WTC11 (cell line): ENCODE data around the gene SLC10A4. TPM values are rescaled to one million over a fixed set of nuclear protein-coding genes. Genes with fewer than 3 reads are reported as not detected.

Experiments used
- ATAC-seq: fragments of 200-7000 bp; cut with Tn5 transposase; 2 replicates; pipeline ENCODE4 v1.10.0; 2021; ENCODE audit warnings: mild to moderate bottlenecking, moderate library complexity
- CTCF ChIA-PET: fragments of 300-600 bp; sonication (Branson Sonifier 250); formaldehyde crosslinking; loops from one replicate; lab custom pipeline; 2021; ENCODE audit warnings: antibody characterized with exemption; lab: Charles Lee
- POLR2A ChIA-PET: fragments of 350-600 bp; sonication (Branson Sonifier 250); formaldehyde crosslinking; loops from one replicate; lab custom pipeline; 2021; ENCODE audit warnings: antibody characterized with exemption; lab: Charles Lee
- DNase-seq: peaks from one replicate; pipeline ENCODE4 v3.0.0; 2021; ENCODE audit warnings: low spot score
- H3K27ac Mint-ChIP-seq: 2 replicates; pipeline ENCODE4 v1.8.0; 2021; ENCODE audit warnings: mixed read lengths
- H3K27me3 Mint-ChIP-seq: 2 replicates; pipeline ENCODE4 v1.8.0; 2021; ENCODE audit warnings: low read depth, mild to moderate bottlenecking, moderate library complexity, mixed read lengths
- H3K36me3 Mint-ChIP-seq: 2 replicates; pipeline ENCODE4 v1.8.0; 2021; ENCODE audit warnings: mixed read lengths
- H3K4me1 Mint-ChIP-seq: 2 replicates; pipeline ENCODE4 v1.8.0; 2022; ENCODE audit warnings: mixed read lengths
- H3K4me3 Mint-ChIP-seq: 2 replicates; pipeline ENCODE4 v1.8.0; 2021; ENCODE audit warnings: mild to moderate bottlenecking, moderate library complexity, mixed read lengths
- H3K9me3 Mint-ChIP-seq: 2 replicates; pipeline ENCODE4 v1.8.0; 2021; ENCODE audit warnings: mixed read lengths
- EMX1 ChIP-seq: fragments of 250-450 bp; sonication (Bioruptor Pico); IDR thresholded peaks from 2 replicates; pipeline ENCODE4 v1.8.0; 2021; ENCODE audit warnings: mild to moderate bottlenecking
- ETV6 ChIP-seq: sonication (generic); formaldehyde crosslinking; IDR thresholded peaks from 2 replicates; pipeline ENCODE4 v1.8.1; 2022; ENCODE audit warnings: mild to moderate bottlenecking, missing genetic modification reagents
- FOXP1 ChIP-seq: sonication (generic); formaldehyde crosslinking; IDR thresholded peaks from 2 replicates; pipeline ENCODE4 v1.8.0; 2022; ENCODE audit warnings: missing genetic modification reagents, mild to moderate bottlenecking, moderate library complexity, borderline replicate concordance
- GTF2I ChIP-seq: fragments of 250-450 bp; sonication (Bioruptor Pico); conservative IDR thresholded peaks from 2 replicates; pipeline ENCODE4 v1.4.0; 2021; ENCODE audit warnings: mild to moderate bottlenecking
- IRF2 ChIP-seq: sonication (generic); formaldehyde crosslinking; IDR thresholded peaks from 2 replicates; pipeline ENCODE4 v1.8.0; 2022; ENCODE audit warnings: low read depth, missing genetic modification reagents, borderline replicate concordance
- NR1H2 ChIP-seq: sonication (generic); formaldehyde crosslinking; IDR thresholded peaks from 2 replicates; pipeline ENCODE4 v1.9.0; 2021; ENCODE audit warnings: mild to moderate bottlenecking, moderate library complexity, missing genetic modification reagents
- NR2C2 ChIP-seq: sonication (generic); formaldehyde crosslinking; IDR thresholded peaks from 2 replicates; pipeline ENCODE4 v1.8.0; 2022; ENCODE audit warnings: mild to moderate bottlenecking, missing genetic modification reagents
- PRRX2 ChIP-seq: fragments of 250-450 bp; sonication (Bioruptor Pico); IDR thresholded peaks from 2 replicates; pipeline ENCODE4 v1.8.0; 2021; ENCODE audit warnings: mild to moderate bottlenecking
- SOX15 ChIP-seq: fragments of 250-450 bp; sonication (Bioruptor Pico); IDR thresholded peaks from 2 replicates; pipeline ENCODE4 v1.9.0; 2021; ENCODE audit warnings: mild to moderate bottlenecking
- ZNF121 ChIP-seq: sonication (generic); formaldehyde crosslinking; IDR thresholded peaks from 2 replicates; pipeline ENCODE4 v1.8.0; 2023; ENCODE audit warnings: missing genetic modification reagents
- ZNF219 ChIP-seq: sonication (generic); formaldehyde crosslinking; IDR thresholded peaks from 2 replicates; pipeline ENCODE4 v1.8.0; 2023; ENCODE audit warnings: missing genetic modification reagents, mild to moderate bottlenecking, borderline replicate concordance
- total RNA-seq: library from RNA; stranded (reverse); gene quantifications from 3 replicates; pipeline ENCODE4 v1.2.3, GENCODE V29; 2021
- TF ChIP-seq, protein P1 (sequence below): sonication (generic); formaldehyde crosslinking; IDR thresholded peaks from 2 replicates; pipeline ENCODE4 v1.8.0; 2023; ENCODE audit warnings: missing genetic modification reagents, mild to moderate bottlenecking, borderline replicate concordance
- TF ChIP-seq, protein P2 (sequence below): sonication (generic); formaldehyde crosslinking; IDR thresholded peaks from 2 replicates; pipeline ENCODE4 v1.8.1; 2022; ENCODE audit warnings: low read depth, missing genetic modification reagents, borderline replicate concordance
- TF ChIP-seq, protein P3 (sequence below): sonication (generic); formaldehyde crosslinking; IDR thresholded peaks from 2 replicates; pipeline ENCODE4 v1.8.0; 2022; ENCODE audit warnings: mild to moderate bottlenecking, missing genetic modification reagents
- TF ChIP-seq, protein P4 (sequence below): sonication (generic); formaldehyde crosslinking; IDR thresholded peaks from 2 replicates; pipeline ENCODE4 v1.8.1; 2022; ENCODE audit warnings: missing genetic modification reagents, borderline replicate concordance
- TF ChIP-seq, protein P5 (sequence below): sonication (generic); formaldehyde crosslinking; IDR thresholded peaks from 2 replicates; pipeline ENCODE4 v1.8.1; 2023; ENCODE audit warnings: mild to moderate bottlenecking, missing genetic modification reagents, borderline replicate concordance
- TF ChIP-seq, protein P6 (sequence below): sonication (generic); formaldehyde crosslinking; IDR thresholded peaks from 2 replicates; pipeline ENCODE4 v1.8.1; 2023; ENCODE audit warnings: mild to moderate bottlenecking, missing genetic modification reagents, moderate library complexity
- TF ChIP-seq, protein P7 (sequence below): fragments of 200-600 bp; IDR thresholded peaks from 2 replicates; pipeline ENCODE4 v1.8.0; 2022; ENCODE audit warnings: antibody characterized with exemption
- TF ChIP-seq, protein P8 (sequence below): sonication (generic); formaldehyde crosslinking; IDR thresholded peaks from 2 replicates; pipeline ENCODE4 v1.8.0; 2023; ENCODE audit warnings: mild to moderate bottlenecking, missing genetic modification reagents

Gene SLC10A4
- total RNA-seq, 1 experiment from 2014 or later, result 3.0 TPM

DNA sequence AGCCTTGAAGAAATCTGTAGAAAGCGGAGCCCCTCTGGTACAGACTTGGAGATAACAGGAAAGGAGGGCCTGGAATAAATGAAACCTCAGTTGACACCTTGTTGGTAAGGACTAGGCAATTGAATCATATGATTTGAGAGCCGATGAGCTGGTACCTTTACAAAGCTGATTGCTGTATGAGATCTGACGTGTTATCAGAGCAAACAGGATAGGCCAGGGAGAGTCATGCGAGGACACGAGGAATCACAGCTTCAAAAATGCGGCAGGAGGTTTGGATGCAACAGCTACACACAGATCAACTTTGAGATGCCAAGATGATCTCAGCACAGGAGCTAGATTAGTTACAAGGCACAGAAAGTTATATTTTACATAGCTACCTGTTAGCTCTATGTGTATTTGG is 7.4 kb upstream of the SLC10A4 start (continued):
- TF ChIP-seq IRF2 (no peak), NR2C2 (CRISPR knock-in tag) (no peak), ETV6 (no peak), PRRX2 (CRISPR knock-in tag) (no peak), FOXP1 (no peak)
- TF ChIP-seq, protein P1, sequence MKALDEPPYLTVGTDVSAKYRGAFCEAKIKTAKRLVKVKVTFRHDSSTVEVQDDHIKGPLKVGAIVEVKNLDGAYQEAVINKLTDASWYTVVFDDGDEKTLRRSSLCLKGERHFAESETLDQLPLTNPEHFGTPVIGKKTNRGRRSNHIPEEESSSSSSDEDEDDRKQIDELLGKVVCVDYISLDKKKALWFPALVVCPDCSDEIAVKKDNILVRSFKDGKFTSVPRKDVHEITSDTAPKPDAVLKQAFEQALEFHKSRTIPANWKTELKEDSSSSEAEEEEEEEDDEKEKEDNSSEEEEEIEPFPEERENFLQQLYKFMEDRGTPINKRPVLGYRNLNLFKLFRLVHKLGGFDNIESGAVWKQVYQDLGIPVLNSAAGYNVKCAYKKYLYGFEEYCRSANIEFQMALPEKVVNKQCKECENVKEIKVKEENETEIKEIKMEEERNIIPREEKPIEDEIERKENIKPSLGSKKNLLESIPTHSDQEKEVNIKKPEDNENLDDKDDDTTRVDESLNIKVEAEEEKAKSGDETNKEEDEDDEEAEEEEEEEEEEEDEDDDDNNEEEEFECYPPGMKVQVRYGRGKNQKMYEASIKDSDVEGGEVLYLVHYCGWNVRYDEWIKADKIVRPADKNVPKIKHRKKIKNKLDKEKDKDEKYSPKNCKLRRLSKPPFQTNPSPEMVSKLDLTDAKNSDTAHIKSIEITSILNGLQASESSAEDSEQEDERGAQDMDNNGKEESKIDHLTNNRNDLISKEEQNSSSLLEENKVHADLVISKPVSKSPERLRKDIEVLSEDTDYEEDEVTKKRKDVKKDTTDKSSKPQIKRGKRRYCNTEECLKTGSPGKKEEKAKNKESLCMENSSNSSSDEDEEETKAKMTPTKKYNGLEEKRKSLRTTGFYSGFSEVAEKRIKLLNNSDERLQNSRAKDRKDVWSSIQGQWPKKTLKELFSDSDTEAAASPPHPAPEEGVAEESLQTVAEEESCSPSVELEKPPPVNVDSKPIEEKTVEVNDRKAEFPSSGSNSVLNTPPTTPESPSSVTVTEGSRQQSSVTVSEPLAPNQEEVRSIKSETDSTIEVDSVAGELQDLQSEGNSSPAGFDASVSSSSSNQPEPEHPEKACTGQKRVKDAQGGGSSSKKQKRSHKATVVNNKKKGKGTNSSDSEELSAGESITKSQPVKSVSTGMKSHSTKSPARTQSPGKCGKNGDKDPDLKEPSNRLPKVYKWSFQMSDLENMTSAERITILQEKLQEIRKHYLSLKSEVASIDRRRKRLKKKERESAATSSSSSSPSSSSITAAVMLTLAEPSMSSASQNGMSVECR (CRISPR knock-in tag), result no peak
- TF ChIP-seq, protein P2, sequence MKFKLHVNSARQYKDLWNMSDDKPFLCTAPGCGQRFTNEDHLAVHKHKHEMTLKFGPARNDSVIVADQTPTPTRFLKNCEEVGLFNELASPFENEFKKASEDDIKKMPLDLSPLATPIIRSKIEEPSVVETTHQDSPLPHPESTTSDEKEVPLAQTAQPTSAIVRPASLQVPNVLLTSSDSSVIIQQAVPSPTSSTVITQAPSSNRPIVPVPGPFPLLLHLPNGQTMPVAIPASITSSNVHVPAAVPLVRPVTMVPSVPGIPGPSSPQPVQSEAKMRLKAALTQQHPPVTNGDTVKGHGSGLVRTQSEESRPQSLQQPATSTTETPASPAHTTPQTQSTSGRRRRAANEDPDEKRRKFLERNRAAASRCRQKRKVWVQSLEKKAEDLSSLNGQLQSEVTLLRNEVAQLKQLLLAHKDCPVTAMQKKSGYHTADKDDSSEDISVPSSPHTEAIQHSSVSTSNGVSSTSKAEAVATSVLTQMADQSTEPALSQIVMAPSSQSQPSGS (CRISPR knock-in tag), result no peak
- TF ChIP-seq, all 79 proteins: peak for 0

DNA sequence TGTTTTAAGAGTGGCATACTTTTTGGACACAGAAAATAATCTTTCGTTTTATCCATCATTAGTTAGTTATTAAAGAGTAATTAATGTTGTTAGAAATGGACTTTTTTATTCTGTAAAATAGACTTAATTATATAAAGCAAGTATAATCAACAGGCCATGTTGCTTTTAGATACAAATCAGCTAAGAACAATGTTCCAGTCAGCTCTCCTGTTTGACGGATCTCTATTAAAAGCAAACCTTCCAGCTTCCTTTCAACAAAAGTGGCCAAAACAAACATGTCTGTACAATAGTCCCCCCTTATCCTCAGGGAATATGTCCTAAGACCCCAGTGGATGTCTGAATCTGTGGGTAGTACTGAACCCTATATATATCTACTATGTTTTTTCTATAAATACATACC is 4.9 kb upstream of the SLC10A4 start:
- H3K4me1 Mint-ChIP-seq, result peaks cover 10% of the 10 kb centered on the region
- DNase-seq (no peak), ATAC-seq (no peak)
- ChIA-PET POLR2A (no interaction called here), CTCF (no interaction called here)
- no peak overlapping the region for H3K27ac Mint-ChIP-seq
- H3K36me3 Mint-ChIP-seq, result no peaks in the 10 kb centered on the region
- no peak overlapping the region for H3K4me3 Mint-ChIP-seq
- TF ChIP-seq EMX1 (CRISPR knock-in tag), result no peak
- no peak for TF ChIP-seq ZNF121
- TF ChIP-seq, protein P3, sequence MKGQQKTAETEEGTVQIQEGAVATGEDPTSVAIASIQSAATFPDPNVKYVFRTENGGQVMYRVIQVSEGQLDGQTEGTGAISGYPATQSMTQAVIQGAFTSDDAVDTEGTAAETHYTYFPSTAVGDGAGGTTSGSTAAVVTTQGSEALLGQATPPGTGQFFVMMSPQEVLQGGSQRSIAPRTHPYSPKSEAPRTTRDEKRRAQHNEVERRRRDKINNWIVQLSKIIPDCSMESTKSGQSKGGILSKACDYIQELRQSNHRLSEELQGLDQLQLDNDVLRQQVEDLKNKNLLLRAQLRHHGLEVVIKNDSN, result no peak
- TF ChIP-seq, protein P4, sequence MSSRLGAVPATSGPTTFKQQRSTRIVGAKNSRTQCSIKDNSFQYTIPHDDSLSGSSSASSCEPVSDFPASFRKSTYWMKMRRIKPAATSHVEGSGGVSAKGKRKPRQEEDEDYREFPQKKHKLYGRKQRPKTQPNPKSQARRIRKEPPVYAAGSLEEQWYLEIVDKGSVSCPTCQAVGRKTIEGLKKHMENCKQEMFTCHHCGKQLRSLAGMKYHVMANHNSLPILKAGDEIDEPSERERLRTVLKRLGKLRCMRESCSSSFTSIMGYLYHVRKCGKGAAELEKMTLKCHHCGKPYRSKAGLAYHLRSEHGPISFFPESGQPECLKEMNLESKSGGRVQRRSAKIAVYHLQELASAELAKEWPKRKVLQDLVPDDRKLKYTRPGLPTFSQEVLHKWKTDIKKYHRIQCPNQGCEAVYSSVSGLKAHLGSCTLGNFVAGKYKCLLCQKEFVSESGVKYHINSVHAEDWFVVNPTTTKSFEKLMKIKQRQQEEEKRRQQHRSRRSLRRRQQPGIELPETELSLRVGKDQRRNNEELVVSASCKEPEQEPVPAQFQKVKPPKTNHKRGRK (CRISPR knock-in tag), result no peak
- TF ChIP-seq, protein P5, sequence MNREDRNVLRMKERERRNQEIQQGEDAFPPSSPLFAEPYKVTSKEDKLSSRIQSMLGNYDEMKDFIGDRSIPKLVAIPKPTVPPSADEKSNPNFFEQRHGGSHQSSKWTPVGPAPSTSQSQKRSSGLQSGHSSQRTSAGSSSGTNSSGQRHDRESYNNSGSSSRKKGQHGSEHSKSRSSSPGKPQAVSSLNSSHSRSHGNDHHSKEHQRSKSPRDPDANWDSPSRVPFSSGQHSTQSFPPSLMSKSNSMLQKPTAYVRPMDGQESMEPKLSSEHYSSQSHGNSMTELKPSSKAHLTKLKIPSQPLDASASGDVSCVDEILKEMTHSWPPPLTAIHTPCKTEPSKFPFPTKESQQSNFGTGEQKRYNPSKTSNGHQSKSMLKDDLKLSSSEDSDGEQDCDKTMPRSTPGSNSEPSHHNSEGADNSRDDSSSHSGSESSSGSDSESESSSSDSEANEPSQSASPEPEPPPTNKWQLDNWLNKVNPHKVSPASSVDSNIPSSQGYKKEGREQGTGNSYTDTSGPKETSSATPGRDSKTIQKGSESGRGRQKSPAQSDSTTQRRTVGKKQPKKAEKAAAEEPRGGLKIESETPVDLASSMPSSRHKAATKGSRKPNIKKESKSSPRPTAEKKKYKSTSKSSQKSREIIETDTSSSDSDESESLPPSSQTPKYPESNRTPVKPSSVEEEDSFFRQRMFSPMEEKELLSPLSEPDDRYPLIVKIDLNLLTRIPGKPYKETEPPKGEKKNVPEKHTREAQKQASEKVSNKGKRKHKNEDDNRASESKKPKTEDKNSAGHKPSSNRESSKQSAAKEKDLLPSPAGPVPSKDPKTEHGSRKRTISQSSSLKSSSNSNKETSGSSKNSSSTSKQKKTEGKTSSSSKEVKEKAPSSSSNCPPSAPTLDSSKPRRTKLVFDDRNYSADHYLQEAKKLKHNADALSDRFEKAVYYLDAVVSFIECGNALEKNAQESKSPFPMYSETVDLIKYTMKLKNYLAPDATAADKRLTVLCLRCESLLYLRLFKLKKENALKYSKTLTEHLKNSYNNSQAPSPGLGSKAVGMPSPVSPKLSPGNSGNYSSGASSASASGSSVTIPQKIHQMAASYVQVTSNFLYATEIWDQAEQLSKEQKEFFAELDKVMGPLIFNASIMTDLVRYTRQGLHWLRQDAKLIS (CRISPR knock-in tag), result no peak
- no peak for TF ChIP-seq ZNF219
- no peak for TF ChIP-seq NR1H2
- TF ChIP-seq SOX15 (CRISPR knock-in tag), result no peak
- TF ChIP-seq, protein P6, sequence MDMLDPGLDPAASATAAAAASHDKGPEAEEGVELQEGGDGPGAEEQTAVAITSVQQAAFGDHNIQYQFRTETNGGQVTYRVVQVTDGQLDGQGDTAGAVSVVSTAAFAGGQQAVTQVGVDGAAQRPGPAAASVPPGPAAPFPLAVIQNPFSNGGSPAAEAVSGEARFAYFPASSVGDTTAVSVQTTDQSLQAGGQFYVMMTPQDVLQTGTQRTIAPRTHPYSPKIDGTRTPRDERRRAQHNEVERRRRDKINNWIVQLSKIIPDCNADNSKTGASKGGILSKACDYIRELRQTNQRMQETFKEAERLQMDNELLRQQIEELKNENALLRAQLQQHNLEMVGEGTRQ, result no peak
- TF ChIP-seq, protein P7, sequence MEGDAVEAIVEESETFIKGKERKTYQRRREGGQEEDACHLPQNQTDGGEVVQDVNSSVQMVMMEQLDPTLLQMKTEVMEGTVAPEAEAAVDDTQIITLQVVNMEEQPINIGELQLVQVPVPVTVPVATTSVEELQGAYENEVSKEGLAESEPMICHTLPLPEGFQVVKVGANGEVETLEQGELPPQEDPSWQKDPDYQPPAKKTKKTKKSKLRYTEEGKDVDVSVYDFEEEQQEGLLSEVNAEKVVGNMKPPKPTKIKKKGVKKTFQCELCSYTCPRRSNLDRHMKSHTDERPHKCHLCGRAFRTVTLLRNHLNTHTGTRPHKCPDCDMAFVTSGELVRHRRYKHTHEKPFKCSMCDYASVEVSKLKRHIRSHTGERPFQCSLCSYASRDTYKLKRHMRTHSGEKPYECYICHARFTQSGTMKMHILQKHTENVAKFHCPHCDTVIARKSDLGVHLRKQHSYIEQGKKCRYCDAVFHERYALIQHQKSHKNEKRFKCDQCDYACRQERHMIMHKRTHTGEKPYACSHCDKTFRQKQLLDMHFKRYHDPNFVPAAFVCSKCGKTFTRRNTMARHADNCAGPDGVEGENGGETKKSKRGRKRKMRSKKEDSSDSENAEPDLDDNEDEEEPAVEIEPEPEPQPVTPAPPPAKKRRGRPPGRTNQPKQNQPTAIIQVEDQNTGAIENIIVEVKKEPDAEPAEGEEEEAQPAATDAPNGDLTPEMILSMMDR, result no peak
- TF ChIP-seq, protein P8, sequence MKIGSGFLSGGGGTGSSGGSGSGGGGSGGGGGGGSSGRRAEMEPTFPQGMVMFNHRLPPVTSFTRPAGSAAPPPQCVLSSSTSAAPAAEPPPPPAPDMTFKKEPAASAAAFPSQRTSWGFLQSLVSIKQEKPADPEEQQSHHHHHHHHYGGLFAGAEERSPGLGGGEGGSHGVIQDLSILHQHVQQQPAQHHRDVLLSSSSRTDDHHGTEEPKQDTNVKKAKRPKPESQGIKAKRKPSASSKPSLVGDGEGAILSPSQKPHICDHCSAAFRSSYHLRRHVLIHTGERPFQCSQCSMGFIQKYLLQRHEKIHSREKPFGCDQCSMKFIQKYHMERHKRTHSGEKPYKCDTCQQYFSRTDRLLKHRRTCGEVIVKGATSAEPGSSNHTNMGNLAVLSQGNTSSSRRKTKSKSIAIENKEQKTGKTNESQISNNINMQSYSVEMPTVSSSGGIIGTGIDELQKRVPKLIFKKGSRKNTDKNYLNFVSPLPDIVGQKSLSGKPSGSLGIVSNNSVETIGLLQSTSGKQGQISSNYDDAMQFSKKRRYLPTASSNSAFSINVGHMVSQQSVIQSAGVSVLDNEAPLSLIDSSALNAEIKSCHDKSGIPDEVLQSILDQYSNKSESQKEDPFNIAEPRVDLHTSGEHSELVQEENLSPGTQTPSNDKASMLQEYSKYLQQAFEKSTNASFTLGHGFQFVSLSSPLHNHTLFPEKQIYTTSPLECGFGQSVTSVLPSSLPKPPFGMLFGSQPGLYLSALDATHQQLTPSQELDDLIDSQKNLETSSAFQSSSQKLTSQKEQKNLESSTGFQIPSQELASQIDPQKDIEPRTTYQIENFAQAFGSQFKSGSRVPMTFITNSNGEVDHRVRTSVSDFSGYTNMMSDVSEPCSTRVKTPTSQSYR, result no peak
- TF ChIP-seq GTF2I (CRISPR knock-in tag), result no peak
- peaks cover 26% of the 10 kb centered on the region for H3K27me3 Mint-ChIP-seq
- no peaks in the 10 kb centered on the region for H3K9me3 Mint-ChIP-seq
